HG03520 (cell line): ENCODE data around the gene RNF167.

ENCODE experiments used
- ATAC-seq: cut with Tn5 transposase; IDR thresholded peaks from one replicate; pipeline ENCODE4 v1.9.1; 2021; ENCODE audit warnings: mild to moderate bottlenecking, moderate library complexity; ENCODE audit not compliant: unreplicated experiment

The RNF167 gene

GRCh38 chr17:4972752-4973151, 32.7 kb downstream of the RNF167 start:
- ATAC-seq: no peak

GRCh38 chr17:4973256-4974114, 33.4 kb downstream of the RNF167 start:
- ATAC-seq: no peak

GRCh38 chr17:4974115-4974670, 34.1 kb downstream of the RNF167 start:
- no peak for ATAC-seq

- no peak for ATAC-seq
Observed at GRCh38 chr17:4978726-4979125, 38.7 kb downstream of the RNF167 start.

- no peak for ATAC-seq
Observed at GRCh38 chr17:4980644-4981216, 40.7 kb downstream of the RNF167 start.

GRCh38 chr17:4982305-4982704, 42.2 kb downstream of the RNF167 start:
- ATAC-seq: no peak

- no peak for ATAC-seq
Observed at GRCh38 chr17:4986403-4986802, 46.3 kb downstream of the RNF167 start.

GRCh38 chr17:4986951-4987766, 47.1 kb downstream of the RNF167 start, which contains the start of gene CAMTA2:
CAMTA2 (minus strand) TSS chr17:4987675; CDS start chr17:4986222, 1,453 bp downstream.
- ATAC-seq: peak; percentile 45

- no peak for ATAC-seq
Observed at GRCh38 chr17:4987767-4988567, 47.9 kb downstream of the RNF167 start.

GRCh38 chr17:4994081-4994595, 54.1 kb downstream of the RNF167 start:
- no peak for ATAC-seq
